Ecto neural progenitor cell (in vitro differentiated cells): ENCODE measurements around the gene ESYT3.
"Not testable (repeated sequence)": the region's sequence is repeated elsewhere in the genome, so short reads cannot be mapped to it uniquely, and the experiment has no call there.

Experiments used
- DNase-seq: peaks from one replicate; pipeline ENCODE4 v3.0.0-alpha.2; 2018; ENCODE audit warnings: low spot score

ESYT3 gene

DNA sequence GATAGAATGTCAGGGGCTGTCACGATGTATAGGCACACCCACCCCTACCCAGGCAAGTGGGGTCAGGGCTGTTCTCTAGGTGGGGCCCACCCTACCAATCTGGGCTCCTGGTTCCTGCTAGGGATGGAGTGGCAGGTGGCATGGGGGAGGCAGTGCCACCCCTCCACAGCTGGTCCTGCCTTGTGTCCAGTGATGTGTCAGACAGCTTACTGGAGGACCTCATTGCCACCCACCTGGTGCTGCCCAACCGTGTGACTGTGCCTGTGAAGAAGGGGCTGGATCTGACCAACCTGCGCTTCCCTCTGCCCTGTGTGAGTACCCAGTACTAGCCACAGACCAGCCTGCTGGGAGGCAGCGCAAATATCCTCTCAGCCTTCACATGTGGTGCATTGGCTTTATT, 27.5 kb downstream of the ESYT3 start:
- peak; percentile 28 for DNase-seq

DNA sequence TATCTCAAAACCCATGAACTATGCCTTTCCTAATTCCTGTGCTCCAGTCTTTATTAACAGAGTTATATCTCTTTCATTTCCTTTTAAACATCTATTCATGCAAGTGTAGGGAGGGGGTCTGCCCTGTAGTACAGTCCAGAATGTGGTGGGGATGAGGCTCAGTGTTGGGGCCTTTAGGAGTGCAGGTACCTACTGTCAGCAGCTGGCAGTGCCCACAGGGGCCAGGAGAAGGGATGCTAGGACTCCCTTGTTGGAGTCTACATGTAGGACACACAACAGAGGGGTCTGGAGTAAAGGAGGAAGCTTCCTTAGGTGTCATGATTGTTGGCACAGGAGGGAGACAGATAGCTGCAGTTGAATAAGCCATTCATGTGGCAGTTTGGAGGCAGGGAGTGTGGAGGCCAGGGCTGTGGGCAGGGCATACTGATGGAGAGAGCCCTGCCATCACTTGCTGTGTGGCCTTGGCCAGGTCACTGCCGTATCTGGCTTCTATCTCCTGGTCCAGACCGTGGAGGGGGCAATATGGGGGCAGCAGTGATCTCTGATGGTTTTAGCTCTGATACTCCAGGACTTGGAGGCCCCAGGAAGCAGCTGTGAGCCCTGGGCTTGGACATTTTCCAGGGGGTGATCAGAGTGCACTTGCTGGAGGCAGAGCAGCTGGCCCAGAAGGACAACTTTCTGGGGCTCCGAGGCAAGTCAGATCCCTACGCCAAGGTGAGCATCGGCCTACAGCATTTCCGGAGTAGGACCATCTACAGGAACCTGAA, 29.5 kb downstream of the ESYT3 start:
- no peak for DNase-seq

DNA sequence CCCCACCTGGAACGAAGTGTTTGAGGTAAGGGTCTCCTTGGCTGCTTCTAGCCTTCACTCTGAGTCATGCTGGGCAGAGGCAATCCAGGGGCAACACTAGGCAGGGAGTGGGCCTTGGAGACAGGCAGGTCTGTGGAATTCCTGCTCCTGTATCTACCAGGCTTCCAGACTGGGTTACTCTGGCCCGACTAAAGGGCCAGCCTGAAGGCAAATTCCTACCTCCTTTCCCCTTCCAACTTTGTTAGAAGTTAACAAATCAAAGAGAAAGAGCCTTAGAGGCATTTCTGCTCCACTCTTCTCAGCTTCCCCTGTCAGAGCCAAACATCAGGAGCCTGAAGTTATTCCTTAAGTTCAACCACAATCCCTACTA, 30.1 kb downstream of the ESYT3 start:
- peak; percentile 28 for DNase-seq

DNA sequence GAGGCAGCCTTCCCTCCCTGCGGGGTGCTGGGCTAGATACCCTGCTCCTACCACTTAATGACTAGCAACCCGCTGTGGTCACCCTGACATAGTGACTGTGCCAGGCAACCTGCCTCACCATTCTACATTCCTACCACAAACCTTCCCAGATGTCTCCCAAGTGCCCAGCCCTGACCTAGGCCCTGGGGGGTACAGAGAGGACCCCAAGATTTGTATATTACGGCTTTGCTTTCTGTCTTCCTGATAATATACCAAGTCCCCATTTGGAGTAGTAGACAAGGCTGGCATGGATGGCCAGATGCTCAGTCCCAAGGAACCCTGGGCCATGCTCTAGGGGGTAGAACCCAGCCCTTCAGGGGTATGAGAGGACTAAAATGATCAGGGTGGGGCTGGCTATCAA, 31.0 kb downstream of the ESYT3 start:
- DNase-seq, result peak; percentile 37

DNA sequence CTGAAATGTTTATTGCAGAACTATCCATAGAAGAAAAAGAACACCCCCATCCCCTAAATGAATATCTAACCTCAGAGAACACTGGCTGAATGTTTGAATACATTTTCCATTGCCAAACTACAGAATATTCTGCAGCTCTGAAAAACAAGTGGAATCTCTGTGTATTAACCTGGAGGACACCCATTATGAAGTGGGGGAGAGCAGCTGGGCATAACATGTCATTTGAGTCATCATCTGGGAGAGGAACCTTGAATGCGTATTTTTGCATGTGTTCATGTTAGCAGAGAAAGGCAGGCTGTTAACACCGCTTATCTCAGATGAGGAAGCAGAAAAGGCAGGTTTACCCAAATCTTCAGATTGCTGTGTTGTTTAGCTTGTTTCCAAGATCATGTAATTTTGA, 31.5 kb downstream of the ESYT3 start:
- DNase-seq, result no peak

DNA sequence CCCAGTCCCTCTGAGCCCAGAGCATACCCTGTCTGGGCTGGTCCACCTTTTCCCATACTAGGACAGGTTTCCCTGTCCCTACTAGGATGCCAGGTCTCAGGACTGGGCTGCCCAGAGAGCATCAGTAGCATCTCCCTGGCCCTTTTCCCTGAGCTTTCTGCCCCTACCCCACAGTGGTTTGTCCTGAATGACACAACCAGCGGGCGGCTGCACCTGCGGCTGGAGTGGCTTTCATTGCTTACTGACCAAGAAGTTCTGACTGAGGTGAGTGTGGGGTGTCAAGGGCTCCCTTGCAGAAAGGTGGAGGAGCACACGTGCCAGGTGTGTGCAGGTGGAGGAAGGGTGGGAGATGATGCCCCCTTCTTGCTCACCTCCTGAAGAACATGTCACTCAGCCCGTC, 33.5 kb downstream of the ESYT3 start:
- no peak for DNase-seq

DNA sequence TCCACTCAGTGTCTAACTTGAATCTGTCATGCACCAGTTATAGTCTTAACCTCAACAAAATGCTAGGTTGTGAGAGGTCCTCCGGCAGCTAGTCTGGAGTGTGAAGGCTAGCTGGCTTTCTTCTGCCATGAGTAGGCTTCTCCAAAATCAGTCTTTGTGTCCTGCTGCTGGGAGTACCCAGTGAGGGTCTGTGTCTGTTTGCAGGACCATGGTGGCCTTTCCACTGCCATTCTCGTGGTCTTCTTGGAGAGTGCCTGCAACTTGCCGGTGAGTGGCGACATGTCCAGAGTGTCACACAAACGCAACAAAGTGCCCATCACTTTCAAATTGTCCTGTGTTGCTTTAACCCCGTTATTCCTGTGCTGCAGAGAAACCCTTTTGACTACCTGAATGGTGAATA, 34.0 kb downstream of the ESYT3 start:
- no peak for DNase-seq

DNA sequence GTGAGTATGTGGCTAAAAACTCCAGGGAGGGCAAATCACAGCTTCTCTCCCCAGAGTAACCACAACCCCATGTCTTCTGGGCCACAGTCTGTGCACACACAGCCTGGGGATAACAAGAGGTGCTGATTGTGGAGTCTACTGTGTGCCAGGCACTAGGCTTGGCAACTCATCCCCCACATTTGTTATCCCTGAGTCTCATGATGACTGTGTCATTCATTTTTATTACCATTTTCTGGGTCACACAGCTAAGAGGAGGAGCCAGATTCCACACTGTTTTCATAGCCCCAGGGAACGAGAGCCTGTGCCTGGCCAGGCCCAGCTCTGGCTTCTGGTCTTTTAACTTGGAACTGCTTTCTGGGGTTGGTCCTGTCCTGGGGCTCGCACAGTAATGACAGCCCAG, 34.5 kb downstream of the ESYT3 start:
- no peak for DNase-seq

DNA sequence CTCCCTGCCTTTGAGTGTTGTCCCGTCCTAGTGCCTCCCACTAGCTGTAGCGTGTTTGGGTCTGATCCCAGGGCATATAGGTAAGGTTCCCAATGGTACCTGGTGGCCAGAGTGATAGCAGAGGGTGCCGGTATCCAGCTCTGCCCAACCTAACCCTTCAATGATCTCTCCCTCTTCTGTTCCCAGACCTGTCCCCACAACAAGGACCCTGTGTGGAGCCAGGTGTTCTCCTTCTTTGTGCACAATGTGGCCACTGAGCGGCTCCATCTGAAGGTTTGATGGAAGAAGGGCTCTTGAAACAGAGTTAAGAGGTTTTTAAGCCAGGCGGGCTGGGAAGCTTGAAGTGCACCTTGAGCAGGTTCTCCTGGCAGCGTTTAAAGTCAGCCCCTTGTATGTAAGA, 35.5 kb downstream of the ESYT3 start:
- no peak for DNase-seq

DNA sequence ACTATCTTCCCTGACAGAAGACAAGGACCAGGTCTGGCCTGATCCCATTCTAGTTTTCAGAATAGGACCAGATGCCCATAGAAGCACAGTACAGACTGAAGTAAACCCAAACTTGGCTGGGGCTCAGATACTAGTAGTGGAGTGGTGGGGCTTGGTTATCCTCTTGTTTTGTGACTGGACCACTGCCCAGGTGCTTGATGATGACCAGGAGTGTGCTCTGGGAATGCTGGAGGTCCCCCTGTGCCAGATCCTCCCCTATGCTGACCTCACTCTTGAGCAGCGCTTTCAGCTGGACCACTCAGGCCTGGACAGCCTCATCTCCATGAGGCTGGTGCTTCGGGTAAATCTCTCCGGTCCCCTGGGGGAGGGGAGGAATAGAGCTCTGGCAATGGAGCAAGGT, 36.3 kb downstream of the ESYT3 start:
- DNase-seq, result no peak

DNA sequence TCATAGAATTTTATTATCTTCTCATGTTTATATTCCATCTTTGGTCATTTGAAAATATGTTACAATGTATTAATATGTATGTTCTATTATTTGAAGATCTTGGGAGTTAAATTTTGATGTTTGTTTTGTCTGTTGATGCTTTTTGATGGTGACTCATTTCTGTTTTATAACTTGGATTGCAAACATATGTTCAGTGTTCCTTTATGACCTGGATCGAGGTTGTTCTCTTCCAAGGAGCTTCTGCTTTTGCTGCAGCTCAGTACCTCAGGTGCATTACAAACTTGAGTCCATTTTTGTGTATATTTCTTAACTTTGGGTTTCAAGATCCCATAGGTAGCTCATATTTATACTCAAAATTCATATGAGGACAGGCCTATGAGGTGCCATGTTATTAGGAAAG, 37.1 kb downstream of the ESYT3 start:
- DNase-seq, result no peak

DNA sequence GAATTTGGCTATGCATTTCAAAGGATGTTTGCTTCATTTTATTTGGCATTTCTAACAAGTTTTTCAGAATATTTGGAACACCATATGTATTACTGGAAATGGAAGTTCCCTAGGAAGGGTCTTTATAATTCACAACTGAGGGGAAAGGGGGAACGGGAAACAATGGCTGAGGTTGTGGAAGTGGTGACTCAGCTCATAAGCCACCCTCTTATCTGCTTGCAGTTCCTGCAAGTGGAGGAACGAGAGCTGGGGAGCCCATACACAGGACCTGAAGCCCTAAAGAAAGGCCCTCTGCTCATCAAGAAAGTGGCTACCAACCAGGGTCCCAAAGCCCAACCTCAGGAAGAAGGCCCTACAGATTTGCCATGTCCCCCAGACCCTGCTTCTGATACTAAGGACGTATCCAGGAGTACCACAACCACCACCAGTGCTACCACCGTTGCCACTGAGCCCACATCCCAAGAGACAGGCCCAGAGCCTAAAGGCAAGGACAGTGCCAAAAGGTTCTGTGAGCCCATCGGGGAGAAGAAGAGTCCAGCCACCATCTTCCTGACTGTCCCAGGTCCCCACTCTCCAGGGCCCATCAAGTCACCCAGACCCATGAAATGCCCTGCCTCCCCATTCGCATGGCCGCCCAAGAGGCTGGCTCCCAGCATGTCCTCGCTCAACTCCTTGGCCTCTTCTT, 37.9 kb downstream of the ESYT3 start:
- no peak for DNase-seq

DNA sequence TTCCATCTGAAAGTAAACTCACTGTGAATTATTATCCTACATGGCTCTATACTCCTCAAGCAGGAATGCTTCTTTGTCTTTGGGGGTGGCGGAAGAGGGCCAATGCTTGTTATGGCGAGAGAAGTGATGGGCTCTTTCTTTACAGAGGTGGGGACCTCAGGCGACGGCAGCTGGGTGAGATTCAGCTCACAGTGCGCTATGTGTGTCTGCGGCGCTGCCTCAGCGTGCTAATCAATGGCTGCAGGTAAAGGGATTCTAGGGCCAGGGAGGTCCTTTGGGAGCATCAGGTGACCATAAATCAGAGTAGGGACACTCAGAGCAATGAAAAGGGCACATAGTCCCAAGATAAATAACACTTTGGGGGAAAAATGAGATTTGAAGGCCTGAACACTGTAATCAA, 39.0 kb downstream of the ESYT3 start:
- no peak for DNase-seq

DNA sequence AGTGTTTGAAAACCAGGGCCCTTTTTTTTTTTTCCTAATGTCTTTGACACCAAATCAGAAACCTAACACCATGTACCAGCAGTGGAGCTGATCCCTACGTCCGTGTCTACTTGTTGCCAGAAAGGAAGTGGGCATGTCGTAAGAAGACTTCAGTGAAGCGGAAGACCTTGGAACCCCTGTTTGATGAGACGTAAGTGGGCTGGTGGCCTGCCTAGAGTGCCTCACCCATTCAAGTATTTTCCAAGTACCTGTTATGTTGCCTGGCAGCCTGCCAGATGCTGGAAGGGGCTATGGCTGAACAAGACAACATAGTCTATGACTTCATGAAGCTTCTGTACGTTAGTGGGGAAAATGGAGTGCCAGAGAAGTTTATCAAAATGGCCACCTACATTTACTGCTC, 39.7 kb downstream of the ESYT3 start:
- no peak for DNase-seq

DNA sequence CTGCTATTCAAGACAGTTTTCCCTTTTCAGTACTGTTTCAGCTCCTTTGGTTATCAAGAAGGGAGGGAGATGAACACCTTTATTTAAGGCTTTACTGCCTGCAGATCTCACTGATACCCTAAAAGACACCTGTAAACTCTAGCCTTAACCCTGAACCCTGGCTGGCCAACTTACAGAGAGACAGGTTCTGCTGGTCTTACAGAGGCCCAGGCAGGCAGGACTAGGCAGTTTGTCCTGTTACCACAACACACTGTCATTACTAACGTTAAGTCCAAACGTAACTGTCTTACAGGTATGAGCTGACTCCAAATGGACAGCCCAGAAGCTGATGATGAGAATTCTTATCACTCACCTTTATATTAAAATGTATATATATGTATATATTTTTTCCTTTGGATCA, 42.1 kb downstream of the ESYT3 start:
- DNase-seq, result no peak

DNA sequence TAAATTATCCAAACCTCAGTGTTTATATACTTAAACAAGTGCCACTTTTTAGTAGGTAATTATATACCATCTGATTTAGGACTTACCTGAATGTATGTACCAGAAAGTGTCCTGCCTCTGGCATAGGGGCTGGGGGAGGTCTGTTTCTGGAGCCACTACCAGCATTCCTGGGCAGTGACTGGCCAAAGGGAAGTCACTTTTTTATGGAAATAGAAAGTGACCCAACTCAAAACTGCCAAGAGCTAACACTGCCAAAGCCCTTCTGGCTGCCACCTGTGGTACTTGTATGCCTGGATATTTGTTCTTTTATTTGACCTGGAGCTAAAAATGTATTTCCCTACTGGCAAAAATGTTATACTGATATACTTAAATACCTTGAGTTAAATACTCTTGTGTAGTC, 42.7 kb downstream of the ESYT3 start:
- DNase-seq, result no peak

DNA sequence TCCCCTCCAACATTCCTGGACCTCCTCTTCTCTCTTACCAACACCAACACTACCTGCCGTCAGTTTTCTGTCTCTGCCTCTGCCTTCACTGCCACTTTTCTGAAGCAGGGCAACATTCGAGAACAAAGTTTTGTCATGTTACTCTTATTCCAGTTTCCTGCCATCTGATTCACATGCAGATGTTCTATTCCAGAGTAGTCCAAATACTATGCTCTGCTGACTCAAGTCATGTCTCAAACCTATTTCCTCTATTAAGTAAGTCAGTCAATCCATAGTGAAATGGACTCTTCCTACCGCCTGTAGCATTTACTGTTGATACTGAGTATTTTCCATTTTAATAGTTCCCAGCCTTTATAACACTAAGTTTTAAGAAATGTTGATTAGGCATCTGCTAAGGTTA, 43.4 kb downstream of the ESYT3 start:
- no peak for DNase-seq

DNA sequence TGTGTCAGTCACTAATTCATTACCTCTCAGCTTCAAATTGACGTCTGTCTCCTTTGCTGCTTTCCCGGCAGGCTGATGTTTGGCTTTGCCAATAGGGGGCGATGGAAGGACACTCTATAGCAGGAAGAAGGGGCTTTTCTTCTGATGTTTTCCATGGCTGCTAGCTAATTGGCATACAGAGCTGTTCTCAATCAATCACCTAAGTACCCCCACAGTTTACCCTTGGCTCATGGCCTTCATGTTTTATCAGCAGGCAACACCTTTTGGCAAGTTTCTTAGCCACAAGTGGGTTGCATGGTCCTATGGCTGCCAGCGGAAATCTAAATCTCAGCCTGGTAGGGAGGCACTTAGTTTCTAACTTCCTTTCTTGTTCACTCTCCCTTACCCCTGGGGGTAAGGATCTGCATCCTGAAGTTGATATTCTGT, 45.0 kb downstream of the ESYT3 start:
- peak; percentile 64 for DNase-seq

DNA sequence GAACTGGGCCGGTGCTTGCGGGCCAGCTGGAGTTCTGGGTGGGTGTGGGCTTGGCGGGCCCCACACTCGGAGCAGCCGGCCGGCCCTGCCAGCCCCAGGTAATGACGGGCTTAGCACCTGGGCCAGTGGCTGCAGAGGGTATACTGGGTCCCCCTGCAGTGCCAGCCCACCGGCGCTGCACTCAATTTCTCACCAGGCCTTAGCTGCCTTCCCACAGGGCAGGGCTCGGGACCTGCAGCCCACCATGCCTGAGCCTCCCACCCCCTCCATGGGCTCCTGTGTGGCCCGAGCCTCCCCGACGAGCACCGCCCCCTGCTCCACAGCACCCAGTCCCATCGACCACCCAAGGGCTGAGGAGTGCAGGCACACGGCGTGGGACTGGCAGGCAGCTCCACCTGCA, 50.3 kb downstream of the ESYT3 start:
- not testable (repeated sequence) for DNase-seq

DNA sequence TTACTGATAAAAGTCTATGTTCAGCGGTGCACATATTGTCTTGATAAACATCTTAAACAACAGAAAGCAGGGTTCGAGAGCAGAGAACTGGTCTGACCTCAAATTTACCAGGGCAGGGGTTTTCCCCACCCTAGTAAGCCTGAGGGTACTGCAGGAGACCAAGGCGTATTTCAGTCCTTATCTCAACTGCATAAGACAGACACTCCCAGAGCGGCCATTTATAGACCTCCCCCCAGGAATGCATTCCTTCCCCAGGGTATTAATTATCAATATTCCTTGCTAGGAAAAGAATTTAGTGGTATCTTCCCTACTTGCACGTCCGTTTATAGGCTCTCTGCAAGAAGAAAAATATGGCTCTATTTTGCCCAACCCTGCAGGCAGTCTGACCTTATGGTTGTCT, 52.2 kb downstream of the ESYT3 start:
- DNase-seq, result not testable (repeated sequence)

DNA sequence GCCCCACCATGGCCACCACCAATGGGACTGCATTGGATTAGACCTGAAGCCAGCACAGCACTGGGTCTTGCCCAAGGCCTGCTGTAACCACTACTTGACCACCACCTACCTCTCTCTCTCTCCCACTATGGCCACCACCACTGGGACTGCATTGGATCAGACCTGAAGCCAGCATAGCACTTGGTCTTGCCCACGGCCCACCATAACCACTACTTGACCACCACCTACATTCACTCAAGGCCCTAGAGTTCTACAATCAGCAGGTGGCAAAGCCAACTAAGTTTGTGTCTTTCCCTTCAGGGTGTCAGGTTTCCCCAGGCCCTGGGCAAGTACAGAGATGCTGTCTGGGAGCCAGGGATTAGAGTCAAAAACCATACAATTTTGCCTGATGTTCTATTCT, 57.6 kb downstream of the ESYT3 start:
- no peak for DNase-seq

DNA sequence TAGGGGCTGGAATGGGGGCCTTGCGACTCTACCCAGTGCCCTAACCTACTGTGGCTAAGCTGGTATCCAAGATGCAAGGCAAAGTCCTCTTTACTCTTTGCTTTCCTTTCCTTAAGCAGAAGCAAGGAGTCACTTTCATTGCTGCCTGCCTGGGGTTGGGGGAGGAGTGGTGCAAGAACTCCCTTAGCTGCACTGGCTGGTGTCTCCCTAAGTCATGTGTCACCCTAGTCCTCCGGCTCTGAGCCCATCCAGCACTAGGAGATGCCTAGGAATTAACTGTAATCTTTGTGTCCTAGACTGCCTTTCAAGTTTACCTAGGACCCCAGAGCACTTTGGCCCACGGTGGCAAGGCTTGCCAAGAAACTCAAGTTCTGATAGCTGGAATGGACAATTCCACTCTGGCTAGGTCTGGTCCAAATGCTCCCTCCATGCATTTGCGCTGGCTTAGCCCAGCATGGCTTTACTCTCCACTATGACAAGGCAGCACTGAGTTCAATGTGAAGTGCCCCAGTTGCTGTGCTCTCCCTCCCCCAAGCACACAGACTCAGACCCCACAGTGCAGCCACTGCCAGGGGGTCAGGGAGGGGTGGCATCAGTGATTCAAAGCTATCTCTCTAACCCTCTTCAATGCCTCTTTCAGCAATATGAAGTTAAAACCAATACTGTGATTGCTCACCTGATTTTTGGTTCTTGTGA, 58.7 kb downstream of the ESYT3 start:
- DNase-seq, result no peak
